MCF 10A (cell line): ENCODE results near the gene RGS7. TPM values are rescaled to one million over a fixed set of nuclear protein-coding genes. Genes with fewer than 3 reads are reported as not detected.
A peak's percentile ranks its signal among the peaks of the same experiment; 100 is the strongest.

Experiments used
- BruUV-seq: library from RNA; stranded (reverse); fragments of 400-500 nt; replicated peaks from 2 replicates; lab custom pipeline; 2021; lab: Mats Ljungman, UMichigan
- CTCF ChIA-PET: fragments of 300-600 bp; sonication (Branson Sonifier 250); formaldehyde crosslinking; extraction: SDS; loops from one replicate; lab custom pipeline; 2021; ENCODE audit warnings: antibody characterized with exemption, inconsistent platforms; lab: Yijun Ruan, JAX
- POLR2A ChIA-PET: fragments of 300-600, 350-650 bp; sonication (Branson Sonifier 250); formaldehyde crosslinking; extraction: SDS; loops from one replicate; lab custom pipeline; 2020; ENCODE audit warnings: antibody characterized with exemption, inconsistent platforms; lab: Yijun Ruan, JAX
- DNase-seq: peaks from one replicate; pipeline ENCODE4 v3.0.0-alpha.2; 2018; ENCODE audit not compliant: unreplicated experiment
- H3K27ac Mint-ChIP-seq: one replicate; pipeline ENCODE4 v1.8.0; 2022; ENCODE audit warnings: mild to moderate bottlenecking, low read depth, mixed read lengths; ENCODE audit not compliant: unreplicated experiment
- H3K27me3 Mint-ChIP-seq: one replicate; pipeline ENCODE4 v1.8.0; 2022; ENCODE audit warnings: mixed read lengths; ENCODE audit not compliant: insufficient read depth, unreplicated experiment
- H3K36me3 Mint-ChIP-seq: one replicate; pipeline ENCODE4 v1.8.0; 2022; ENCODE audit warnings: mild to moderate bottlenecking, moderate library complexity, mixed read lengths; ENCODE audit not compliant: insufficient read depth, unreplicated experiment
- H3K4me1 Mint-ChIP-seq: one replicate; pipeline ENCODE4 v1.8.0; 2022; ENCODE audit warnings: mixed read lengths; ENCODE audit not compliant: insufficient read depth, unreplicated experiment
- H3K4me3 Mint-ChIP-seq: one replicate; pipeline ENCODE4 v1.8.0; 2022; ENCODE audit warnings: mild to moderate bottlenecking, moderate library complexity, mixed read lengths; ENCODE audit not compliant: unreplicated experiment
- H3K9me3 Mint-ChIP-seq: one replicate; pipeline ENCODE4 v1.8.0; 2022; ENCODE audit warnings: mixed read lengths; ENCODE audit not compliant: unreplicated experiment
- CTCF ChIP-seq: fragments of 200-600 bp; IDR thresholded peaks from one replicate; pipeline ENCODE4 v1.8.0; 2022; ENCODE audit warnings: antibody characterized with exemption, mild to moderate bottlenecking; ENCODE audit not compliant: unreplicated experiment
- intact Hi-C: fragments of 100-400 bp; cut with micrococcal nuclease; formaldehyde crosslinking; loops from 2 replicates; pipeline ENCODE4 v1.14.1; 2022
- total RNA-seq: library from RNA; stranded (reverse); gene quantifications from 2 replicates; pipeline ENCODE4 v1.2.3, GENCODE V29; 2022

The RGS7 gene
- total RNA-seq, 1 experiment from 2014 or later, result 0.42 TPM

GRCh38 chr1:240947438-240948224, 409.4 kb downstream of the RGS7 start:
- intact Hi-C loops, result loop anchor here (1.0 to 2.0 kb wide), 4 partner anchors 59 to 757 kb away; no protein-coding TSS in a partner anchor
- Mint-ChIP-seq H3K9me3 (no peaks in the 10 kb centered on the region), H3K4me1 (no peaks in the 10 kb centered on the region), H3K27me3 (no peaks in the 10 kb centered on the region), H3K27ac (no peak overlapping the region), H3K36me3 (no peaks in the 10 kb centered on the region), H3K4me3 (no peak overlapping the region)
- ChIA-PET CTCF (interaction anchor here (0.6 to 8.0 kb wide), 32 partner anchors 11 to 1599 kb away, joined by 3 to 137 read pairs (median 4); no protein-coding TSS in a partner anchor), POLR2A (no interaction called here)
- no TSS peak for BruUV-seq
- DNase-seq, result no peak
- no peak for TF ChIP-seq CTCF

GRCh38 chr1:240946926-240947325, 410.1 kb downstream of the RGS7 start:
- peak; percentile 81 for TF ChIP-seq CTCF
- Mint-ChIP-seq H3K4me3 (no peak overlapping the region), H3K27me3 (no peaks in the 10 kb centered on the region), H3K27ac (no peak overlapping the region), H3K4me1 (no peaks in the 10 kb centered on the region), H3K36me3 (no peaks in the 10 kb centered on the region), H3K9me3 (no peaks in the 10 kb centered on the region)
- intact Hi-C loops, result loop anchor here (1.0 to 2.0 kb wide), 4 partner anchors 59 to 756 kb away; no protein-coding TSS in a partner anchor
- ChIA-PET CTCF (interaction anchor here (0.5 to 8.0 kb wide), 35 partner anchors 12 to 915 kb away, joined by 3 to 137 read pairs (median 3); no protein-coding TSS in a partner anchor), POLR2A (interaction anchor here (0.6 kb wide), 1 partner anchor 621 kb away, joined by 3 read pairs; no protein-coding TSS in a partner anchor)
- no TSS peak for BruUV-seq
- peak; percentile 85 for DNase-seq

- Mint-ChIP-seq H3K4me1 (no peaks in the 10 kb centered on the region), H3K27ac (no peak overlapping the region), H3K9me3 (no peaks in the 10 kb centered on the region), H3K36me3 (no peaks in the 10 kb centered on the region), H3K4me3 (no peak overlapping the region), H3K27me3 (no peaks in the 10 kb centered on the region)
- no peak for TF ChIP-seq CTCF
- ChIA-PET CTCF (interaction anchor here (0.7 to 1.8 kb wide), 10 partner anchors 11 to 1043 kb away, joined by 3 to 4 read pairs (median 3); no protein-coding TSS in a partner anchor), POLR2A (interaction anchor here (0.6 kb wide), 1 partner anchor 1983 kb away, joined by 3 read pairs; no protein-coding TSS in a partner anchor)
- intact Hi-C loops, result no loop called here
- DNase-seq, result no peak
- BruUV-seq, result no TSS peak
Measured at GRCh38 chr1:240942901-240943300, 414.1 kb downstream of the RGS7 start.

GRCh38 chr1:240941701-240942370, 415.2 kb downstream of the RGS7 start:
- no peak for TF ChIP-seq CTCF
- intact Hi-C loops, result no loop called here
- Mint-ChIP-seq H3K4me3 (no peak overlapping the region), H3K4me1 (no peaks in the 10 kb centered on the region), H3K36me3 (no peaks in the 10 kb centered on the region), H3K27me3 (no peaks in the 10 kb centered on the region), H3K9me3 (peaks cover 8% of the 10 kb centered on the region), H3K27ac (no peak overlapping the region)
- CTCF ChIA-PET, result interaction anchor here (0.7 to 1.8 kb wide), 11 partner anchors 12 to 1044 kb away, joined by 3 to 8 read pairs (median 3); no protein-coding TSS in a partner anchor
- DNase-seq, result no peak
- BruUV-seq, result no TSS peak
- POLR2A ChIA-PET, result interaction anchor here (0.6 kb wide), 1 partner anchor 1982 kb away, joined by 3 read pairs; no protein-coding TSS in a partner anchor
